Epithelial cell of proximal tubule (primary cell): ENCODE measurements around the gene ARID2. TPM values are rescaled to one million over a fixed set of nuclear protein-coding genes. Genes with fewer than 3 reads are reported as not detected.
A peak's percentile ranks its signal among the peaks of the same experiment; 100 is the strongest.

Experiments
- DNase-seq: peaks from one replicate; pipeline ENCODE4 v3.0.0-alpha.2; 2011; ENCODE audit warnings: low read depth
- H3K4me3 ChIP-seq: 2 replicates; pipeline ENCODE4 v1.5.1; 2011; ENCODE audit warnings: low read depth, mild to moderate bottlenecking, low read length
- CTCF ChIP-seq: conservative IDR thresholded peaks from 2 replicates; pipeline ENCODE4 v1.5.1; 2012; ENCODE audit warnings: low read depth, mild to moderate bottlenecking, low read length
- total RNA-seq: library from RNA; depleted of rRNA; stranded (reverse); fragments of >200 nt; gene quantifications from 2 replicates; pipeline ENCODE4 v1.2.3, GENCODE V29; 2015

The ARID2 gene
- total RNA-seq: 9.6 and 12.7 TPM in 2 replicates

GRCh38 chr12:45729233-45730083, at the start of gene ARID2:
ARID2 (plus strand) TSS chr12:45729706; CDS start chr12:45729837, 131 bp downstream.
- peak within 1 kb of the TSS; percentile 94 for H3K4me3 ChIP-seq
- no peak for DNase-seq
- no peak for TF ChIP-seq CTCF

- no peak overlapping the region for H3K4me3 ChIP-seq
- DNase-seq: no peak
- TF ChIP-seq CTCF: no peak
These were observed 49.1 kb upstream of the ARID2 start for GRCh38 chr12:45680362-45680761.

GRCh38 chr12:45681465-45681864, 48.0 kb upstream of the ARID2 start:
- DNase-seq: no peak
- no peak for TF ChIP-seq CTCF
- no peak overlapping the region for H3K4me3 ChIP-seq

GRCh38 chr12:45685680-45686079, 43.8 kb upstream of the ARID2 start:
- no peak for DNase-seq
- TF ChIP-seq CTCF: no peak
- H3K4me3 ChIP-seq: no peak overlapping the region

- TF ChIP-seq CTCF: no peak
- DNase-seq: no peak
- H3K4me3 ChIP-seq: no peak overlapping the region
These were observed 42.2 kb upstream of the ARID2 start for GRCh38 chr12:45687081-45688015.

GRCh38 chr12:45688183-45688582, 41.3 kb upstream of the ARID2 start:
- no peak for DNase-seq
- TF ChIP-seq CTCF: no peak
- H3K4me3 ChIP-seq: no peak overlapping the region
